ENCODE results near the gene BCAS3. TPM values are rescaled to one million over a fixed set of nuclear protein-coding genes. Genes with fewer than 3 reads are reported as not detected.
A peak's percentile ranks its signal among the peaks of the same experiment; 100 is the strongest.

Gene BCAS3
- total RNA-seq, 1 donor = 23.7 TPM

DNA sequence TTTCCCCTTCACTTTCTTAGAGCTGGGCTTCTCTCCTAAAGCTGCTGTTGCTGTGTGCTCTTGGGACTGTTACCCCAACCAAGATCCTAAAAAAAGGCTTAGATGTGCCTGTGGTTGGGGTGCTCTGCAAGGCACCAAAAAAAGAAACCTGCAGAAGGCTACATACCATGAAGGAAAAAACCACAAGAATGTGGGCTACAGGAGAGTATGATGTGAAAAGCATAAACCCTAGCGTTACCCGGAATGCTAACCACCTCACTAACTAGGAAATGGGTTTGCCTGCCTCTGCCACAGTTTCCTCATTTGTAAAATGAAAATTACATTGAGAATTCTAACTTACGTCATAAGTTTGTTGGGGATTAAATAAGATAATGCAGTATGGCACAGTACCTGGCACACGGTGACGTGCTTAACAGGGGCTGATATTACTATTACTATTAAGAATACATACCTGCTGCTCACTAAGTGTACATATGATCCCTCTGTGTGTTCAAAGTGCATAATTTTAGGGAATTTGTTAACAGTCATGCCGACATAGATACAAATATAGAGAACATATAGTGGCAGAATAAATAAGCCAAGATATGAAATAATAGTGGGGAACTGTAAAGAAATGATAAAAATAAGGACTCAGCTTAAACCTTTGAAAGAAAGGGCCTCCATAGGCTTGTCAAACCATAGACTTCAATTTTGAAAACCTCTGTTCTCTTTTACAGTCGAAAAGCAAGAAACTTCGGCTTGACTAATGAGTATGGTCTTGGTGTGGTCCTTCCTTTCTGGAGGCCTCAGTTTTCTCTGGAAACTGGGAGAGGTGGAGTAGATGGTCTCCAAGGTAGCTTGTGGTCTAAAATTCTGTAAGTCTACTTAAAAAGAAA, 544.2 kb downstream of the BCAS3 start:
- H3K4me3 ChIP-seq (ENCODE audit: low read depth, low read length) = no peak overlapping the region
- peak; percentile 62 for DNase-seq (ENCODE audit: low read depth)
- no peak for TF ChIP-seq CTCF (IDR thresholded peaks at IDR 0.05; ENCODE audit: insufficient read depth, low read depth, low read length)

DNA sequence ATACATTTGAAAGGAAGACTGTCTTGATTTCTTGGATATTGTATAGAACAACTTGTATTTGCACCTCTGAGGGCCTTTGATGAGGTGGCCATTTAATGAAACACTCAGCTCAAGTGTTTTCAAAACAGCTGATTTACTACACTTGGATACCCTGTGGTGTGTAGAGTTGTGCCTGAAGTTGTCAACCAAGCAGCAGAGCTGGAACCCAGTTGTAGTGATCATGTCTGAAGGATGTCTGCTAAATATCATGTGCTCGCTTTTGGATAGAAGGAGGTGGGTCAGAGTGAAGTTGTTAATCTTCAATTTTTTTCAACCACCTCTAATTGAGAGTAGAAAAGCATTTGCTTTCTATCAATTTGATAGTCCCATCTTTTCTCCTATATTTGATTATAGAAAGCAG, 546.1 kb downstream of the BCAS3 start:
- no peak for DNase-seq (ENCODE audit: low read depth)
- no peak for TF ChIP-seq CTCF (IDR thresholded peaks at IDR 0.05; ENCODE audit: insufficient read depth, low read depth, low read length)
- no peak overlapping the region for H3K4me3 ChIP-seq (ENCODE audit: low read depth, low read length)

- H3K4me3 ChIP-seq (ENCODE audit: low read depth, low read length) = no peak overlapping the region
- no peak for DNase-seq (ENCODE audit: low read depth)
- no peak for TF ChIP-seq CTCF (IDR thresholded peaks at IDR 0.05; ENCODE audit: insufficient read depth, low read depth, low read length)
Measured at GRCh38 chr17:61225178-61225882, 547.7 kb downstream of the BCAS3 start.

GRCh38 chr17:61227866-61228265, 550.2 kb downstream of the BCAS3 start:
- H3K4me3 ChIP-seq (ENCODE audit: low read depth, low read length) = no peak overlapping the region
- DNase-seq (ENCODE audit: low read depth) = no peak
- no peak for TF ChIP-seq CTCF (IDR thresholded peaks at IDR 0.05; ENCODE audit: insufficient read depth, low read depth, low read length)

DNA sequence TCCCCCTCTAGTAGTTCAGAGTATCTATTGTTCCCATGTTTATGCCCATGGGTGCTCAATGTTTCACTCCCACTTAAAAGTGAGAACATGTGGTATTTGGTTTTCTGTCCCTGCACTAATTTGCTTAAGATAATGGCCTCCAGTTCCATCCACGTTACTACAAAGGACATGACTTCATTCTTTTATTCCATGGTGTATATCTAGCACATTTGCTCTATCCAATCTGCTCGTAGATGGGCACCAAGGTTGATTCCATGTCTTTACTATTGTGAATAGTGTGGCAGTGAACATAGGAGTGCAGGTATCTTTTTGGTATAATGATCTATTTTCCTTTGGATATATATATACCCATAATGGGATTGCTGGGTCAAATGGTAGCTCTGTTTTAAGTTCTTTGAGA, 552.8 kb downstream of the BCAS3 start:
- no peak overlapping the region for H3K4me3 ChIP-seq (ENCODE audit: low read depth, low read length)
- TF ChIP-seq CTCF (IDR thresholded peaks at IDR 0.05; ENCODE audit: insufficient read depth, low read depth, low read length) = no peak
- DNase-seq (ENCODE audit: low read depth) = no peak

- no peak for DNase-seq (ENCODE audit: low read depth)
- TF ChIP-seq CTCF (IDR thresholded peaks at IDR 0.05; ENCODE audit: insufficient read depth, low read depth, low read length) = no peak
- no peak overlapping the region for H3K4me3 ChIP-seq (ENCODE audit: low read depth, low read length)
Measured at GRCh38 chr17:61230972-61231820, 553.5 kb downstream of the BCAS3 start.
